OCI-LY7 (cell line): ENCODE results near the gene PIK3CG. TPM values are rescaled to one million over a fixed set of nuclear protein-coding genes. Genes with fewer than 3 reads are reported as not detected.
"Not testable (repeated sequence)": the region's sequence is repeated elsewhere in the genome, so short reads cannot be mapped to it uniquely, and the experiment has no call there.

Experiments
- BruUV-seq: library from RNA; stranded (reverse); fragments of 400-500 nt; replicated peaks from 2 replicates; lab custom pipeline; 2021; lab: Mats Ljungman, UMichigan
- CTCF ChIA-PET: fragments of 300-600 bp; sonication (Branson Sonifier 250); formaldehyde crosslinking; loops from one replicate; lab custom pipeline; 2022; ENCODE audit warnings: antibody characterized with exemption; ENCODE audit not compliant: unreplicated experiment; lab: Charles Lee
- POLR2A ChIA-PET: fragments of 300-600 bp; sonication (Branson Sonifier 250); formaldehyde crosslinking; loops from one replicate; lab custom pipeline; 2022; ENCODE audit warnings: antibody characterized with exemption; lab: Charles Lee
- DNase-seq: peaks from one replicate; pipeline ENCODE4 v3.0.0-alpha.2; 2015; ENCODE audit warnings: low spot score
- H2AFZ ChIP-seq: fragments of 200-600 bp; sonication (generic), shearing (Covaris generic); 2 replicates; pipeline ENCODE4 v1.6.1; 2014; ENCODE audit warnings: mild to moderate bottlenecking, antibody characterized with exemption, low read length, moderate library complexity
- H3K27ac ChIP-seq: fragments of 200-600 bp; sonication (generic); 2 replicates; pipeline ENCODE4 v1.5.1; 2014; ENCODE audit warnings: mixed run types, low read depth, mild to moderate bottlenecking, moderate library complexity, low read length, inconsistent platforms; ENCODE audit not compliant: poor library complexity, severe bottlenecking
- H3K36me3 ChIP-seq: fragments of 200-600 bp; sonication (generic); 2 replicates; pipeline ENCODE4 v1.6.1; 2014; ENCODE audit warnings: mild to moderate bottlenecking, antibody characterized with exemption, low read length, moderate library complexity, mixed read lengths; ENCODE audit not compliant: insufficient read depth
- H3K4me1 ChIP-seq: fragments of 200-600 bp; sonication (generic); 2 replicates; pipeline ENCODE4 v1.5.1; 2014; ENCODE audit warnings: mild to moderate bottlenecking, low read length; ENCODE audit not compliant: insufficient read depth, poor library complexity, severe bottlenecking
- H3K4me2 ChIP-seq: fragments of 200-600 bp; sonication (generic); 2 replicates; pipeline ENCODE4 v1.6.1; 2014; ENCODE audit warnings: mild to moderate bottlenecking, low read length
- H3K4me3 ChIP-seq: fragments of 200-600 bp; sonication (generic); 2 replicates; pipeline ENCODE4 v1.5.1; 2014; ENCODE audit warnings: mild to moderate bottlenecking, low read depth, low read length; ENCODE audit not compliant: poor library complexity, severe bottlenecking
- H3K79me2 ChIP-seq: fragments of 200-600 bp; sonication (generic); 2 replicates; pipeline ENCODE4 v1.6.1; 2016; ENCODE audit warnings: low read depth, mild to moderate bottlenecking, low read length, moderate library complexity, mixed read lengths; ENCODE audit not compliant: insufficient read depth
- H3K9me2 ChIP-seq: fragments of 200-600 bp; sonication (generic); 2 replicates; pipeline ENCODE4 v1.6.1; 2016; ENCODE audit warnings: mild to moderate bottlenecking, low read length, mixed read lengths; ENCODE audit not compliant: insufficient read depth
- H3K9me3 ChIP-seq: fragments of 200-600 bp; sonication (generic); 2 replicates; pipeline ENCODE4 v1.6.1; 2014; ENCODE audit warnings: mild to moderate bottlenecking, mixed run types, low read length, mixed read lengths
- H4K20me1 ChIP-seq: fragments of 200-600 bp; sonication (generic); 2 replicates; pipeline ENCODE4 v1.6.1; 2014; ENCODE audit warnings: mild to moderate bottlenecking, antibody characterized with exemption, low read length, moderate library complexity, mixed read lengths; ENCODE audit not compliant: insufficient read depth
- EZH2phosphoT487 ChIP-seq: fragments of 200-600 bp; sonication (generic); IDR thresholded peaks from 2 replicates; pipeline ENCODE4 v1.6.1; 2018; ENCODE audit warnings: low read depth, borderline replicate concordance, mild to moderate bottlenecking, mixed run types, antibody characterized with exemption, low read length, moderate library complexity, mixed read lengths
- intact Hi-C: fragments of 100-400 bp; cut with micrococcal nuclease; formaldehyde crosslinking; loops from one replicate; pipeline ENCODE4 v1.10.0; 2022; ENCODE audit not compliant: unreplicated experiment
- total RNA-seq, 2 experiments: library from RNA; depleted of rRNA in 1 of 2; stranded (reverse); fragments of >200 nt in 1 of 2; shearing (Covaris generic) in 1 of 2; gene quantifications; 2 replicates each; pipeline ENCODE4 v1.2.3, GENCODE V29; 2014 to 2022
- TF ChIP-seq, protein P1 (sequence below): fragments of 200-600 bp; sonication (generic); conservative IDR thresholded peaks from 2 replicates; pipeline ENCODE4 v1.5.1; 2014; ENCODE audit warnings: mild to moderate bottlenecking, antibody characterized with exemption, low read length, moderate library complexity, mixed read lengths

Gene PIK3CG
- total RNA-seq, 2 experiments from 2014 or later = 22.8 to 47.2 TPM

DNA sequence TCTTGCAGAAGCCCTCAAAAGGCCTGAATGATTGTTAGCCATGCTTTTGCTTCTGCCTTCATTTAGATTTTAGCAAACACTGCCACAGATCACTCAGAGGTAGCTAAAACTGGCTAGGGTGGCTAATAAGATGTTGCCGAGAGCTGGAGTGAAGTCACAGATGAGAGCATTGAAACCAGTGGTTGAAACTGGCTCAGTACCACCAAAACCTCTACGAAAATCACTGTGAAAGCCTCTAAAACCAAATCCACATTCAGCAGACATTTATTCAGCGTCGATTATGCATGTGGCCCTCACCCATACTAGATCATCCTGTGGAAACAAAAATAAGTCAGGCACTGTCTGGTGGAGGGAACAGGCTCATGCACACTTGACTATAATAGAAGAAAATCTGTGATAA, 50.8 kb downstream of the PIK3CG start:
- ChIA-PET CTCF (interaction anchor here (0.5 kb wide), 1 partner anchor 176 kb away, joined by 3 read pairs; no protein-coding TSS in a partner anchor), POLR2A (interaction anchor here (0.6 to 1.3 kb wide), 5 partner anchors 9 to 804 kb away, joined by 3 to 7 read pairs (median 3); partner anchors contain the start of gene SYPL1)

DNA sequence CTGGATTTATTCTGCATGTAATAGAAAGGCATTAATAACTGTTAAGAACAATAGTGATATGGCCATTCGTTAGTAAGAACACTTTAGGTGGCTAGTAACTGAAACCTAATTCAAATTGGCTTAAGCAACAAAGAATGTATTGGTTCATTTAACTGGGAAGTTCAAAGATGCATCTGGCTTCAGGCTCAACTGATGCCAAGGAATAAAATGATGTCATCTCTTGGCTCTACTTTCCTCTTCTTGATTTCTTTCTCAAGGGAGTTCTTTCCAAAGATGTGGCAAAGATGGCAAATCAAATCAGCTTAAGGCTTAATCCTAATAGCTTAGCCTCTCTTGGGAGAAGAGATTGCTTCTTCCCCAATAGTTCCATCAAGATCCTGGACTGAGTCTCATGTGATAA, 51.6 kb downstream of the PIK3CG start:
- BruUV-seq = no TSS peak
- H3K36me3 ChIP-seq = no peaks in the 10 kb centered on the region
- H3K27ac ChIP-seq = no peak overlapping the region
- H3K4me2 ChIP-seq = no peak overlapping the region
- no peak for TF ChIP-seq EZH2phosphoT487
- TF ChIP-seq, protein P1, sequence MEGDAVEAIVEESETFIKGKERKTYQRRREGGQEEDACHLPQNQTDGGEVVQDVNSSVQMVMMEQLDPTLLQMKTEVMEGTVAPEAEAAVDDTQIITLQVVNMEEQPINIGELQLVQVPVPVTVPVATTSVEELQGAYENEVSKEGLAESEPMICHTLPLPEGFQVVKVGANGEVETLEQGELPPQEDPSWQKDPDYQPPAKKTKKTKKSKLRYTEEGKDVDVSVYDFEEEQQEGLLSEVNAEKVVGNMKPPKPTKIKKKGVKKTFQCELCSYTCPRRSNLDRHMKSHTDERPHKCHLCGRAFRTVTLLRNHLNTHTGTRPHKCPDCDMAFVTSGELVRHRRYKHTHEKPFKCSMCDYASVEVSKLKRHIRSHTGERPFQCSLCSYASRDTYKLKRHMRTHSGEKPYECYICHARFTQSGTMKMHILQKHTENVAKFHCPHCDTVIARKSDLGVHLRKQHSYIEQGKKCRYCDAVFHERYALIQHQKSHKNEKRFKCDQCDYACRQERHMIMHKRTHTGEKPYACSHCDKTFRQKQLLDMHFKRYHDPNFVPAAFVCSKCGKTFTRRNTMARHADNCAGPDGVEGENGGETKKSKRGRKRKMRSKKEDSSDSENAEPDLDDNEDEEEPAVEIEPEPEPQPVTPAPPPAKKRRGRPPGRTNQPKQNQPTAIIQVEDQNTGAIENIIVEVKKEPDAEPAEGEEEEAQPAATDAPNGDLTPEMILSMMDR = no peak
- CTCF ChIA-PET = no interaction called here
- H3K9me2 ChIP-seq = no peaks in the 10 kb centered on the region
- DNase-seq = no peak
- no peaks in the 10 kb centered on the region for H4K20me1 ChIP-seq
- POLR2A ChIA-PET = interaction anchor here (0.5 to 0.9 kb wide), 4 partner anchors 11 to 441 kb away, joined by 3 read pairs; no protein-coding TSS in a partner anchor
- H3K9me3 ChIP-seq = no peaks in the 10 kb centered on the region
- intact Hi-C loops = no loop called here
- H3K4me3 ChIP-seq = no peak overlapping the region
- H3K79me2 ChIP-seq = no peaks in the 10 kb centered on the region
- no peaks in the 10 kb centered on the region for H3K4me1 ChIP-seq
- H2AFZ ChIP-seq = no peak overlapping the region

More for the DNA sequence above, 50.8 kb downstream of the PIK3CG start:
- no TSS peak for BruUV-seq
- no peak for DNase-seq
- intact Hi-C loops = no loop called here
- H3K4me2 ChIP-seq = no peak overlapping the region
- no peaks in the 10 kb centered on the region for H3K9me2 ChIP-seq
- no peak overlapping the region for H3K4me3 ChIP-seq
- H3K4me1 ChIP-seq = no peaks in the 10 kb centered on the region
- peak overlapping the region; percentile 49; the same call in 1 of the 2 replicates for H2AFZ ChIP-seq
- H3K27ac ChIP-seq = no peak overlapping the region
- no peaks in the 10 kb centered on the region for H3K9me3 ChIP-seq
- H3K36me3 ChIP-seq = no peaks in the 10 kb centered on the region
- no peak for TF ChIP-seq EZH2phosphoT487
- TF ChIP-seq, protein P1 = no peak
- H3K79me2 ChIP-seq = no peaks in the 10 kb centered on the region
- H4K20me1 ChIP-seq = no peaks in the 10 kb centered on the region

DNA sequence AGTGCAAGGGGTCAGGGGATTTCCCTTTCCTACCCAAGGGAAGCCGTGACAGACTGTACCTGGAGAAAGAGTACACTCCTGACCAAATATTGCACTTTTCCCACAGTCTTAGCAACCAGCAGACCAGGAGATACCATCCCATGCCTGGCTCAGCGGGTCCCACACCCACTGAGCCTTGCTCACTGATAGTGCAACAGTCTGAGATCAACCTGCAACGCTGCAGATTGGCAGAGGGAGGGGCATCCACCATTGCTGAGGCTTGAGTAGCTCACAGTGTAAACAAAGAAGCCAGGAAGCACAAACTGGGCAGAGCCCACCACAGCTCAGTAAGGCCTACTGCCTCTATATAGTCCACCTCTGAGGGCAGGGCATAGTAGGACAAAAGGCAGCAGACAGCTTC, 53.9 kb downstream of the PIK3CG start:
- H3K79me2 ChIP-seq = no peaks in the 10 kb centered on the region
- no peak for TF ChIP-seq EZH2phosphoT487
- TF ChIP-seq, protein P1 = no peak
- H3K9me2 ChIP-seq = no peaks in the 10 kb centered on the region
- no peaks in the 10 kb centered on the region for H3K4me1 ChIP-seq
- no peak overlapping the region for H2AFZ ChIP-seq
- no peak overlapping the region for H3K4me3 ChIP-seq
- H3K36me3 ChIP-seq = no peaks in the 10 kb centered on the region
- no TSS peak for BruUV-seq
- intact Hi-C loops = no loop called here
- CTCF ChIA-PET = no interaction called here
- H4K20me1 ChIP-seq = no peaks in the 10 kb centered on the region
- DNase-seq = no peak
- no peak overlapping the region for H3K4me2 ChIP-seq
- H3K9me3 ChIP-seq = no peaks in the 10 kb centered on the region
- H3K27ac ChIP-seq = no peak overlapping the region
- POLR2A ChIA-PET = interaction anchor here (0.6 to 1.4 kb wide), 3 partner anchors 12 to 23 kb away, joined by 3 read pairs; no protein-coding TSS in a partner anchor

GRCh38 chr7:106924468-106924867, 59.4 kb downstream of the PIK3CG start:
- H3K27ac ChIP-seq, intact Hi-C loops, DNase-seq, H3K4me1 ChIP-seq, H4K20me1 ChIP-seq, H3K4me3 ChIP-seq, H3K79me2 ChIP-seq, H3K9me2 ChIP-seq, H2AFZ ChIP-seq, H3K36me3 ChIP-seq, CTCF ChIA-PET, H3K4me2 ChIP-seq, BruUV-seq, POLR2A ChIA-PET, H3K9me3 ChIP-seq: not testable (repeated sequence)
